OCI-LY7 (cell line): ENCODE data around the gene AMZ1.

Experiments used
- CTCF ChIP-seq: fragments of 200-600 bp; sonication (generic); conservative IDR thresholded peaks from 2 replicates; pipeline ENCODE4 v1.5.1; 2014; ENCODE audit warnings: mild to moderate bottlenecking, antibody characterized with exemption, low read length, moderate library complexity, mixed read lengths
- EZH2phosphoT487 ChIP-seq: fragments of 200-600 bp; sonication (generic); IDR thresholded peaks from 2 replicates; pipeline ENCODE4 v1.6.1; 2018; ENCODE audit warnings: low read depth, borderline replicate concordance, mild to moderate bottlenecking, mixed run types, antibody characterized with exemption, low read length, moderate library complexity, mixed read lengths

- no peak for TF ChIP-seq CTCF
- TF ChIP-seq EZH2phosphoT487 = no peak
Observed at GRCh38 chr7:2644562-2645273, 43.3 kb upstream of the AMZ1 start.
